Keratinocyte (primary cell): ENCODE measurements around the gene CSHL1.
"Not testable (repeated sequence)": the region's sequence is repeated elsewhere in the genome, so short reads cannot be mapped to it uniquely, and the experiment has no call there.

Experiments
- EZH2 ChIP-seq: IDR thresholded peaks from one replicate; pipeline ENCODE4 v1.6.1; 2012; ENCODE audit warnings: inconsistent platforms, mild to moderate bottlenecking, low read length, moderate library complexity
- TF ChIP-seq, protein P1 (sequence below), 3 experiments: IDR thresholded peaks in 1 of 3; conservative IDR thresholded peaks in 1 of 3; optimal IDR thresholded peaks in 1 of 3; 2 replicates in 2 of 3; 3 replicates in 1 of 3; pipeline versions ENCODE3 to v1.5.1; 2011; ENCODE audit warnings: low read length in 3 of 3, mild to moderate bottlenecking in 3 of 3, moderate library complexity in 2 of 3, control low read depth in 1 of 3, inconsistent platforms in 1 of 3; ENCODE audit not compliant: insufficient read depth in 2 of 3; ENCODE audit errors: extremely low read depth in 1 of 3

- TF ChIP-seq, protein P1, sequence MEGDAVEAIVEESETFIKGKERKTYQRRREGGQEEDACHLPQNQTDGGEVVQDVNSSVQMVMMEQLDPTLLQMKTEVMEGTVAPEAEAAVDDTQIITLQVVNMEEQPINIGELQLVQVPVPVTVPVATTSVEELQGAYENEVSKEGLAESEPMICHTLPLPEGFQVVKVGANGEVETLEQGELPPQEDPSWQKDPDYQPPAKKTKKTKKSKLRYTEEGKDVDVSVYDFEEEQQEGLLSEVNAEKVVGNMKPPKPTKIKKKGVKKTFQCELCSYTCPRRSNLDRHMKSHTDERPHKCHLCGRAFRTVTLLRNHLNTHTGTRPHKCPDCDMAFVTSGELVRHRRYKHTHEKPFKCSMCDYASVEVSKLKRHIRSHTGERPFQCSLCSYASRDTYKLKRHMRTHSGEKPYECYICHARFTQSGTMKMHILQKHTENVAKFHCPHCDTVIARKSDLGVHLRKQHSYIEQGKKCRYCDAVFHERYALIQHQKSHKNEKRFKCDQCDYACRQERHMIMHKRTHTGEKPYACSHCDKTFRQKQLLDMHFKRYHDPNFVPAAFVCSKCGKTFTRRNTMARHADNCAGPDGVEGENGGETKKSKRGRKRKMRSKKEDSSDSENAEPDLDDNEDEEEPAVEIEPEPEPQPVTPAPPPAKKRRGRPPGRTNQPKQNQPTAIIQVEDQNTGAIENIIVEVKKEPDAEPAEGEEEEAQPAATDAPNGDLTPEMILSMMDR (optimal IDR thresholded peaks at IDR 0.05 in 1 of 3, IDR thresholded peaks at IDR 0.05 in 1 of 3, conservative IDR thresholded peaks at IDR 0.05 in 1 of 3; ENCODE audit: extremely low read depth in 1 of 3, insufficient read depth in 2 of 3, low read length in 3 of 3): not testable (repeated sequence)
- not testable (repeated sequence) for TF ChIP-seq EZH2
Observed at GRCh38 chr17:63871646-63872365, 39.3 kb downstream of the CSHL1 start.
